Measurements from ENCODE around the gene MYF5. TPM values are rescaled to one million over a fixed set of nuclear protein-coding genes. Genes with fewer than 3 reads are reported as not detected.
"Not testable (repeated sequence)": the region's sequence is repeated elsewhere in the genome, so short reads cannot be mapped to it uniquely, and the experiment has no call there.

The MYF5 gene
- total RNA-seq = not detected

DNA sequence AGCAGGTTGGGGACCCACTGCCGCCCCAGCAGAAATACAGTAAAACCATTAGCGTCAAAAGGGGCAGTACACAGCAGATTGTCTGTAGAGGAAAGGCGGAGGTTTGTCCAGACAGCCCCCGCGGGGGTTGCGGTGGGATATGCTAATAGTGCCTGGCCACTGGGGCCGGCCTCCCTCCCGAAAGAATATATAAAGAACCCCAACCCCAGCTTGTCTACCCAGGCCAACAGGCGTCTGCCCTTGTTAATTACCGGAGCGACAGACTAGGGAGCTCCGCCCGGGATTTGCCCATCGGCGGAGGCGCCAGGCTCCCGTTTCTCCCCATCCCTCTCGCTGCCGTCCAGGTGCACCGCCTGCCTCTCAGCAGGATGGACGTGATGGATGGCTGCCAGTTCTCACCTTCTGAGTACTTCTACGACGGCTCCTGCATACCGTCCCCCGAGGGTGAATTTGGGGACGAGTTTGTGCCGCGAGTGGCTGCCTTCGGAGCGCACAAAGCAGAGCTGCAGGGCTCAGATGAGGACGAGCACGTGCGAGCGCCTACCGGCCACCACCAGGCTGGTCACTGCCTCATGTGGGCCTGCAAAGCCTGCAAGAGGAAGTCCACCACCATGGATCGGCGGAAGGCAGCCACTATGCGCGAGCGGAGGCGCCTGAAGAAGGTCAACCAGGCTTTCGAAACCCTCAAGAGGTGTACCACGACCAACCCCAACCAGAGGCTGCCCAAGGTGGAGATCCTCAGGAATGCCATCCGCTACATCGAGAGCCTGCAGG is at the start of gene MYF5:
TSS of gene MYF5 (plus strand) at position 217 of the 774 bp plus-strand sequence. CDS start at position 369, 152 bp downstream.
- Histone ChIP-seq H3K36me3 (no peaks in the 10 kb centered on the region), H3K27ac (no peak within 1 kb of the TSS), H3K9me3 (no peaks in the 10 kb centered on the region), H3K4me1 (no peaks in the 10 kb centered on the region), H3K4me3 (no peak within 1 kb of the TSS), H3K27me3 (peaks cover 17% of the 10 kb centered on the region)
- WGBS, 2 donors (ENCODE audit: low coverage in 1 of 2) = 43 to 83% methylated on average over 11 to 15 of the region's 45 CpGs
- ATAC-seq = peak; percentile 13
- TF ChIP-seq POLR2A (IDR thresholded peaks at IDR 0.05) (no peak), EP300 (IDR thresholded peaks at IDR 0.05) (no peak), POLR2AphosphoS5 (IDR thresholded peaks at IDR 0.05) (no peak)
- TF ChIP-seq, protein P1, sequence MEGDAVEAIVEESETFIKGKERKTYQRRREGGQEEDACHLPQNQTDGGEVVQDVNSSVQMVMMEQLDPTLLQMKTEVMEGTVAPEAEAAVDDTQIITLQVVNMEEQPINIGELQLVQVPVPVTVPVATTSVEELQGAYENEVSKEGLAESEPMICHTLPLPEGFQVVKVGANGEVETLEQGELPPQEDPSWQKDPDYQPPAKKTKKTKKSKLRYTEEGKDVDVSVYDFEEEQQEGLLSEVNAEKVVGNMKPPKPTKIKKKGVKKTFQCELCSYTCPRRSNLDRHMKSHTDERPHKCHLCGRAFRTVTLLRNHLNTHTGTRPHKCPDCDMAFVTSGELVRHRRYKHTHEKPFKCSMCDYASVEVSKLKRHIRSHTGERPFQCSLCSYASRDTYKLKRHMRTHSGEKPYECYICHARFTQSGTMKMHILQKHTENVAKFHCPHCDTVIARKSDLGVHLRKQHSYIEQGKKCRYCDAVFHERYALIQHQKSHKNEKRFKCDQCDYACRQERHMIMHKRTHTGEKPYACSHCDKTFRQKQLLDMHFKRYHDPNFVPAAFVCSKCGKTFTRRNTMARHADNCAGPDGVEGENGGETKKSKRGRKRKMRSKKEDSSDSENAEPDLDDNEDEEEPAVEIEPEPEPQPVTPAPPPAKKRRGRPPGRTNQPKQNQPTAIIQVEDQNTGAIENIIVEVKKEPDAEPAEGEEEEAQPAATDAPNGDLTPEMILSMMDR (IDR thresholded peaks at IDR 0.05) = no peak

DNA sequence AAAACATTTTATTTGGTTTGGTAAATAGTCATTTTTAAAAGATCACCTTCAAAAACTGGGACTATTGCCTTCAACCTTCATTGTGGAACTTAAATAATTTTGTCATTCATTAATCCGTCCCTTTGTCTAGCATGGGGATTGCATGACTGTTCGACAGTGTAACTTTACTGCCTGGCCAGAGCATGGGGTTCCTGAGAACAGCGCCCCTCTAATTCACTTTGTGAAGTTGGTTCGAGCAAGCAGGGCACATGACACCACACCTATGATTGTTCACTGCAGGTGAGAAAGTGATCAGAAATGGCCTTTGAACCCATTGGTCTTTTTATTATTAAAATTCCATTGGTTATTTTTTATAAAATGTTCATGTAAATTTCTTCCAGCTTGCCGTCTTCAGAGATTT is 46.5 kb upstream of the MYF5 start:
- H3K4me1 ChIP-seq = no peaks in the 10 kb centered on the region
- H3K4me3 ChIP-seq = no peak overlapping the region
- no peak overlapping the region for H3K27ac ChIP-seq
- no peaks in the 10 kb centered on the region for H3K36me3 ChIP-seq
- 72 to 80% methylated on average over 4 to 5 of the region's 5 CpGs for WGBS, 2 donors (ENCODE audit: low coverage in 1 of 2)
- H3K27me3 ChIP-seq = no peaks in the 10 kb centered on the region
- no peak for ATAC-seq
- TF ChIP-seq POLR2A (IDR thresholded peaks at IDR 0.05) (no peak), EP300 (IDR thresholded peaks at IDR 0.05) (no peak), POLR2AphosphoS5 (IDR thresholded peaks at IDR 0.05) (no peak)
- TF ChIP-seq, protein P1 (IDR thresholded peaks at IDR 0.05) = no peak
- H3K9me3 ChIP-seq = no peaks in the 10 kb centered on the region

DNA sequence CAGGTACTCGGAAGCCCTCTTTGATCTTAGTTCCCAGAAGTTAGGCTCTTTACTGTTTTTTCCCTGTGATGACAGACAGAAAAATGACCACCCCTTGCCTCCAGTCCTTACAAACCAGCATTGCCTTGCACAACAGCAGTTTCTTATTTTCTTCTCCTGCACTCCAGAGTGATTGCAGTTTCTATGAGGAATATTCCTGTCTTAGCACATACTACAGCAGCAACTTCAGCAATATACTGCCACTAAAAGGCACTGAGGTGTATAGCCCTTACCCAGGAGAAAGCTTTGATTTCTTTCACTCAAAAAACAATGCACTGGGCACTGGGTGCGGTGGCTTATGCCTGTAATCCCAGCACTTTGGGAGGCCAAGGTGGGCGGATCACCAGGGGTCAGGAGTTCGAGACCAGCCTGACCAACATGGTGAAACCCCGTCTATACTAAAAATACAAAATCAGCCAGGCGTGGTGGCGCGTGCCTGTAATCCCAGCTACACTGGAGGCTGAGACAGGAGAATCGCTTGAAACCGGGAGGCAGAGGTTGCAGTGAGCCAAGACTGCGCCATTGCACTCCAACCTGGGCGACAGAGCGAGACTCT is 40.6 kb upstream of the MYF5 start:
- H3K27me3 ChIP-seq, H3K9me3 ChIP-seq, H3K4me3 ChIP-seq, ATAC-seq, H3K4me1 ChIP-seq, H3K36me3 ChIP-seq, H3K27ac ChIP-seq: not testable (repeated sequence)
- WGBS, 2 donors (ENCODE audit: low coverage in 1 of 2) = 94 to 100% methylated on average over 1 to 10 of the region's 13 CpGs

DNA sequence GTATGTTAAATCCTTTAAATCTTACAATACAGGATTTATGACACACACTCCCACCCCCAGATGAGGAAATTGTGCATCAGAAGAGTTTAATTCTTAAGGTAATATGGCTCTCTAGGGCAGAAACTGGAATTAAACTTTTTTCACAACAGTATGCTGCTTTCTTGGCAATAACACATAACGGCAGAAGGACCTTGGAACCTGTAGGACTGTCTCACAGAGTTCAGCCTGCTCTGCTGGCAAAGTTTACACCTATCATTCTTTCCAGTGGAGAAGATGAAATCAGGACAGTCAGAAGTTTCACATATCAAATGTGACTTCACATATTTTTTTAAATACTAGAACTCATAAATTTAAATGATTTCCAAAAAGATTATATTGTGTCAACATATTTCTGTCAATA is 39.9 kb upstream of the MYF5 start:
- Histone ChIP-seq H3K36me3 (no peaks in the 10 kb centered on the region), H3K9me3 (no peaks in the 10 kb centered on the region), H3K27me3 (no peaks in the 10 kb centered on the region), H3K4me1 (no peaks in the 10 kb centered on the region), H3K27ac (no peak overlapping the region), H3K4me3 (no peak overlapping the region)
- WGBS, 2 donors (ENCODE audit: low coverage in 1 of 2) = 39 to 57% methylated on average over 1 of the region's 1 CpG
- ATAC-seq = no peak
- TF ChIP-seq, protein P1 (IDR thresholded peaks at IDR 0.05) = no peak
- TF ChIP-seq POLR2AphosphoS5 (IDR thresholded peaks at IDR 0.05) = no peak
- no peak for TF ChIP-seq POLR2A (IDR thresholded peaks at IDR 0.05)
- TF ChIP-seq EP300 (IDR thresholded peaks at IDR 0.05) = no peak

DNA sequence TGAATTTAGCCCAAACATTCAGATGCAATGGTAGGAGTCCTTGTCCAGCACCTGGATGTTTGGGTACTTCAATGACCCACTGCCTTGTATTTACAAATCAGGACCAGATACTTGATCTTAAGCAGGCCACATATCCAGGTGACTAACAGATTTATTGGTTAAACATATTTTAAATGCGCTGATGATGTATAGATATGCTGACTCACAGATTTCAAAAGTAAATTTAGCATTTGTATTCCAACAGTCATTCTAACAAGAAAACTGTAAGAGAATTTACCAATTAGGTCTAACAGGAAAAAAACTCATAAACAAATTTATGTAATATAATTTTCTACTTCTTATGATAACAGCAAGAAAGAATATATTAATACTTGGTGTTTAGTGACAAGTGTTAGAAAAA is 38.7 kb upstream of the MYF5 start:
- H3K27me3 ChIP-seq = no peaks in the 10 kb centered on the region
- no peaks in the 10 kb centered on the region for H3K9me3 ChIP-seq
- TF ChIP-seq POLR2AphosphoS5 (IDR thresholded peaks at IDR 0.05) (no peak), POLR2A (IDR thresholded peaks at IDR 0.05) (no peak), EP300 (IDR thresholded peaks at IDR 0.05) (no peak)
- TF ChIP-seq, protein P1 (IDR thresholded peaks at IDR 0.05) = no peak
- no peak for ATAC-seq
- no peaks in the 10 kb centered on the region for H3K36me3 ChIP-seq
- H3K27ac ChIP-seq = no peak overlapping the region
- H3K4me3 ChIP-seq = no peak overlapping the region
- 100% methylated on average over 1 of the region's 1 CpG for WGBS, 2 donors (ENCODE audit: low coverage in 1 of 2)
- no peaks in the 10 kb centered on the region for H3K4me1 ChIP-seq
